CD4-positive, alpha-beta T cell treated with Interferon alpha-2 for 1 hour (primary cell): ENCODE results near the gene USP6NL.

Experiments used
- DNase-seq, 2 donors: peaks; one replicate each; pipeline ENCODE4 v3.0.0-alpha.2; 2020 to 2022

USP6NL gene

DNA sequence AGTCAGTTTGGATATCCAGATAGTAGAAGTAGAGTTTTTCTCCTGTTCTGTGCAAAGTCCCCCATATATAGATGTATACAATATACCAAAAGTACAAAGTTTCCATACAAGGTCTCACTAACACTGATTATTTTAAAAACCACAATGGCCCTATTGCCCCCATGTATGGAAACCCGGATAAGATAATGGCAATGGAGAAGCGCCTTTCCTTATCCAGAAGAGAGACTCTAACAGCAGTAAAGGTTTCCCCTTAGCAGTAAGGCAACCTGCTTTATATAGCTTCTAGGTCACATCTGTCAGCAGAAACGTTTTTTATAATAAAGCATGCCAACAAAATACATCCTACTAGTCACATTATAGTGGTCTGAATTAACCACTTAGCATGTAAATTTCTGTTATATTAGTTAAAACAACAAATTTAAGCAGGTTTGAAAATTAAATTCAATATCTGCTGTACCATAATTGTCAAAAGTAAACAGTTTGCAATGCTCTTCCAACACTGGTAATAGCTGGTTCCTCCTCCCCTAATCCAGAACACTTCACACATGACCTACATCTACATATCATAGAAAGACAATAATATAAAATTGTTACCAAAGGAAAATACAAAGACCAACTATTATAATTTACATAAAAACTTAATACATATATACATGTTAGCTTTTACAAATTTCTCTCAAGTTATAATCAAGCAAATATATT, 22.4 kb downstream of the USP6NL start:
- DNase-seq, result no peak

DNA sequence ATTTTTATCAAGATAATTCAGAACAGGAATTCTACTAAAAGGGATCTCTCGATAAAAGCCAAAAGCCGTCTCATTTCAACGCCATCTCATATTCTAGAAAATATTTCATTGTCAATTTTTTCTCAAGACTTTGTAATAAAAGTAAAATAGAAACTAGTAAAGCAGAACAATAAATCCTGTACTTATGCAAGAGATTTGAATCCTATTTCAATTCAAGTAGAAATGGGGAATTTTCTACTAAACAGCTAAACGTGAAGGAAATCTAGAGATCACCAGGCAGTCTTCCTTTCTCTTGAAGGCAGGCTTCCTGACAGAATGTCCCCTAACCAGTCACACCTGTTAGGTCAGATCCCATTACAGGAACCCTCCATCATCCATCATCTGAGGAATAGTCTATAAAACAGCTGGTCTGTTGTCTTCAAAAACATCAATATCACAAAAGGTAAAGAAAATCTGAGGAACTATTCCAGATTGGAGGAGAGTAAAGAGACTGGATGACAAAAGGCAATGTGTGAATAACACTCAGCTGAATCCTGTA, 23.7 kb downstream of the USP6NL start:
- no peak for DNase-seq

DNA sequence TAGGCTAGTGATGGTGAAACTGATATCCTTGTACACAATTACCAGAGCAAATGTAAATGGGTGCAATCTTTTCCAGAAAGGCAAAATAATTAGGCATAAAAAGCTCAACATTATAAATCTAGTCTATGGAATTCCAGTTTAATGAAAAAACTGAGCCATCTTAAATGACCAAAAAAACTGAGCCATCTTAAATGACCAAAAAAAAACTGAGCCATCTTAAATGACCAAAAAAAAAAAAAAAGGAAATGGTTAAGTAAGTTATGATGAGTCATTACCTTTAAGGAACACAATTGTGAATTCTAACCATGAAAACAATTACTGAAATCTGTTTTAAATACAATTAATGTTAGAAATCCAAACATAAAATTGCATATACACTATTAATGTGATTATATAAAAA, 25.3 kb downstream of the USP6NL start:
- DNase-seq, result no peak

DNA sequence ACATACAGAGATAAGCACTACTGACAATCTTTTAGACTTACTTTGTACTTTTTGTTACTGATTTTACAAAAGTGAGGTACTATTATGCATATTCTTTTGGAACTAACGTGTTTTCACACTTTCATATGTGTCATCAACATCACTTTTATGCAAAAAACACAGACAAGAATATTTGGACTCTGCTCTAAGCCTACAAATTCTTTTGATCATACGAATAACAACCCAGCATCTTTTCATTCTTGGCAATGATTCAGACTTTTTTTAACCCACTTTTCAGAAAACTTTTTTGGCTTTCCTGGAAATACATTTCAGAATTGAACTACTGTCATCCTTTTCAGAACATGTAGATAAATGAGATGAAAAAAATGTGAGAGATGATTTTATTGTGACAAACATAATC, 30.2 kb downstream of the USP6NL start:
- DNase-seq, result peak in 1 of 2 donors; percentile 13

DNA sequence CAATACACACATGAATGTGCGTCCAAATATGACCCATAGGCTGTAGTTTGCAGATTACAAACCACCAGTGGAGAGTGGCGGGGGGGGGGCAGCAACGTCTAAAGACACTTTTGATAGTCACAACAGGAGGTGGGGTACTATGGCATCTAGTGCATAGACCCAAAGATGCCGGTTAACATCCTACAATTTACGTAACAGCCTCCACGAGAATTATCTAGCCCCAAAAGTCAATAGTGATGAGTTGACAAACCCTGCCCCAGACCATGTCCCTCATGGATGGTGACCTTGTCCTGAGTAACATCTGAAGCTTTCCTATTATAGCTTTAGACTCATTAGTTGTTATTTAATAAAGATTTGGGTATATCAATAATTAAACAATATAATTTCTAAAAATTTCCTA, 31.6 kb downstream of the USP6NL start:
- no peak for DNase-seq

DNA sequence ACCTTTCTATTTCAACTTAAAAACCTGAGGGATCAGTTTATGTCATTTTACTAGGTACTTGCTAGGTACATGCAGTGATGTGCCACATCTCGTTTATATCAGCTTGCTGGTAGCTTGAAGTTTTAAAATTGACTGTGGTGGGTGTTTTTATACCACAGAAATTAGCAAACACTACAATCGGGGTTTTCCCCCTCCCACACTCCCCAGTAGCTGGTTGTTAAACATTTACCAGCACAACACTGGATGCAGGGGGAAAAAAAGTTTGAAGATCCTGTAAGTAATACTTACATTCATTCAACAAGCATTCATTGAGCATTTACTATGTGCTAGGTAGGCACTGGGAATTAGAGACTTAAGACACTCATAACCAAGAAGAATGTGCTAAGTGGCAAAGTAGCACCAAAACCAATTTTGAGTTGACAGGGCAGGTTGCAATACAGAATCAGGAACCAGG, 32.6 kb downstream of the USP6NL start:
- DNase-seq, result no peak

DNA sequence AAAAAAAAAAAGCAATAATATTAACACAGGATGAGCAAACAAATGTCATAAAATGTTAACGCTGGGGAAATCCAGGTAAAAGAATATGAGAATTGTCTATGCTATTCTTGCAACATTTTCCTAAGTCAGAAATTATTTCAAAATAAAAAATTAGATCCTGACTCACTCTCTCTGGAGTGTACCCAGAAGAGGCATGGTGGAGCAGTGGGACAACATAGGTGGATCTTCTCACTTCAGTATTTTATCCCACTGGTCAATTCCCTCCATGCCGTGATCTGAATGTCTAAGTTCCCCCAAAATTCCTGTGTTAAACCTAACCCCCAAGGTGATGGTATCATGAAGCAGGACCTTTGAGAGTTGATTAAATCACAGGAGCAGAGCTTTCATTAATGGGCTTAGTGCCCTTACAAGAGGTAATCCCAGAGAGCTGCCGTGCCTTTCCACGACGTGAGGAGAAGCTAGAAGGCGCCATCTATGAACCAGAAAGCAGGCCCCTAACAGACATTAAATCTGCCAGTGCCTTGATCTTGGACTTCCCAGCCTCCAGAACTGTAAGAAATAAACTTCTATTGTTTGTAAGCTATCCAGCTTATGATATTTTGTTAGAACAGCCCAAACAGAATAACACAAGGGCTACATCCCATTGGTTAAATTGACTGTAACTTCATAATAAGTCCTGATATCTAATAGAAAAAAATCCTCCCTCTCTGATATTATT, 35.2 kb downstream of the USP6NL start:
- DNase-seq, result no peak

DNA sequence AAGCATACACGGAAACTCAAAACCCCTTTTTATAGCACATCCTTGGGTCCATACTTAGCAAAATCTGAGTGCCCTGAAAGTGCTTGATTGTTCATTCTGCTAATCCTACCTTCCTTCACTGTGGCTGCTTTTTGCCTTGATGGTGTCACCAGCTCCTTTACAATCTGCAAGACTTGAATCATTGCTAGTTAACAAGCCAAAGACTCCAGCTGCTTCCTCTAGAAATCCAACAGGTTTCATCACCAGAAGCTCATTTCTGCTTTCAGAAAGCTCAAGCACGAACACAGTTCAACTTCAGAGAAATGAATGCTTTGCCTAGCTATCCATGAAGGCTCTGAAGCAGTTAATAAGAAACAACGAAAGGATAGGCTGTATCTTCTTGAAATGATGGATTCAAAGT, 38.0 kb downstream of the USP6NL start:
- no peak for DNase-seq

DNA sequence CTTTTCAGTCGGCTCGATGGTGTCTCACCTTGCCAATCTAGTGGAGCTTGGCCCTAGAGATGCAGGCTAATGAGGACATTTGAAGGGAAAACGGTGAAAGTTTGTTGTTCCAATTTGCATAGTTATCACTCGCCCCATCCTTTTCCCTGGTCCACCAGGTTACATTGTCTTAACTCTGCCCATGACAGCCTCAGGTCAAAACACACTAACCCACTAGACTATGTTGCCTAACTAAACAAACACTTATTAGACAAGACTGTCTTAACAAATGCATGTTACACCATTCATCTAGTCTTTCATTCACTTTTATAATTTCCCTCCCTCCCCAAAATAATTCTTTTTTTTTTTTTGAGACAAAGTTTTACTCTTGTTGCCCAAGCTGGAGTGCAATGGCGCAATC, 40.7 kb downstream of the USP6NL start:
- no peak for DNase-seq

DNA sequence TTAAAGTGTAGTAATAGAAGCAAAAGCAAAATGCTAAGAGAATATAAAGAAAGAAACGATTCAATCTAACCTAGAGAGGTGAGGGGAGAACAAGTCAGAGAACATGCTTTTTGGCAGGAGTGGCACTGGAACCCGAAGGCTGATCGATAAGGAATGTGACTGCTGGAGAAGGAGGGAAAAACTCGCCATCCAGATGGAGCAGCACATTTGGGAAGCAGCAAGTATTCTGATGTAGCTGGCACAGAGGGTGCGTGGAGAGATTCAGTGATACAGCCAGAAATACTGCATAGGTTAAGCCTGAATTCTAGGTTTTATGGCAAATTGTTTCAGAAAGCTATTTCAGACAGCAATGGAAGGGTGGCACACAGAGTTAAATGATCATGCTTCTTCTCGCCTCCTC, 42.0 kb downstream of the USP6NL start:
- no peak for DNase-seq

DNA sequence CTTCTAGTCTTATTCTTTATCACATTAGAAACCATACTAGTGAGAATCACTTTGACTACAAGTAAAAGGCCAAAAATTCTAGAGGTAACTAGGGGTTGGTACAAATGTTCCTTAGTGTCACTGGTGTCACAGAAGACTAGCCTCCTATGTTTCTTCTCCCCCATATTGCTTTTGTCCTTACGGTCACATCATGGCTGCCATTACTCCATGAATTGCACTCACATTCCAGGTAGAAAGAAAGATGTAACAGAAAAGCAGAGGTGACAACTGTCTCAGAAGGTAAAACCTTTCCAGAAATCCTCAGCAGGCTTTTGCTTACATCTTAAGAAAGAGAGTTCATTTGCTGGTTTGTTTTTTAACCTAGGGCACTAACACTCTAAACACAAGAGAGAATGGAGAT, 42.9 kb downstream of the USP6NL start:
- no peak for DNase-seq

DNA sequence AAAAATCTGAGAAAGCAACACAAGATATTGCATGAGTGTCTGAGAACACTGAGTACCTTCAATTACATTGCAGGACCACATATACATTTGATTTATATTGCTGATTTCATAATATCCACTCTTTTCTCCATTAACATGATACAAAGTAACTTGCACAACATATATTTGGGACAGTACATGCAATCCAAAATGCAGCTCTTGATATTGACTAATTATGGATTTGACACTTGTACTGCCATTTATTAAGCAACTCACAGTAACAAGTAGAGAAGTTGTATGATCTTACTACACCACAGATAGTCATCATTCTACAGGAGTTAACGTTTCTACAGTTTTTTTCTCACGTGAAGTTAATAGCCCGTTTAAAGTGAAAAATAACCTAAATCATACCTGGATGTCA, 46.7 kb downstream of the USP6NL start:
- no peak for DNase-seq

DNA sequence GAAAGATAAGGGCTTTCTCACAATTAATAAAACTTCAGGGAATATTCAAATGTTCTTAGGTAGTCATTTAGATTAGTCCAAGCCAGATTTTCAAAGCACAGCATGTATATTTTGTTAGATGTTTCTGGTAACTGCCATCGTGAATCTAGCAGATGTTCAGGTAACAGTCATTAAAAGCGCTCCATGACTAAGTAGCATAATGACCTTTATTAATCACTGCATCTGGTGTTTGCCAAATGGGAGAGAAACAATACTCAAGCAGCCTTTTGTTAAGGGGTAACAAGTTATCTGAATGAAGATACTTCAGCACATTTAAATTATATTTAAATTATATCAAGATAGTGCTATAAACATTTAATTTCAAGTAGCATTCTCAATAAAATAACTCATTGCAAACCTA, 47.5 kb downstream of the USP6NL start:
- DNase-seq, result no peak

DNA sequence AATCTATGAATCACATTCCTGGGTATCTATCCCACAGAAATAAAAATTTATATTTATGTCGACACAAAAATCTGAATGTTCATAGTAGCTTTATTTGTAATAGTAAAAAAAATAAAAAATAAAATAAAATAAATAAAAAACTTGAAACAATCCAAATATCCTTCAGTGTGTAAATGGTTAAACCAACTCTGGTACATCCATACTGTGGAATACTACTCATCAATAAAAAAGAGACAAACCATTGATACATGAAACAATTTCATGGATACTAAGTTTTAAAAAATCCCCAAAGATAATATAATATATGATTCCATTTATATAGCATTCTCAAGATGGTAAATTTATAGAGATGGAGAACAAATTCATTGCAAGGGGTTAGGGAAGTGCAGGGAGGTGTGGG, 48.6 kb downstream of the USP6NL start:
- no peak for DNase-seq

DNA sequence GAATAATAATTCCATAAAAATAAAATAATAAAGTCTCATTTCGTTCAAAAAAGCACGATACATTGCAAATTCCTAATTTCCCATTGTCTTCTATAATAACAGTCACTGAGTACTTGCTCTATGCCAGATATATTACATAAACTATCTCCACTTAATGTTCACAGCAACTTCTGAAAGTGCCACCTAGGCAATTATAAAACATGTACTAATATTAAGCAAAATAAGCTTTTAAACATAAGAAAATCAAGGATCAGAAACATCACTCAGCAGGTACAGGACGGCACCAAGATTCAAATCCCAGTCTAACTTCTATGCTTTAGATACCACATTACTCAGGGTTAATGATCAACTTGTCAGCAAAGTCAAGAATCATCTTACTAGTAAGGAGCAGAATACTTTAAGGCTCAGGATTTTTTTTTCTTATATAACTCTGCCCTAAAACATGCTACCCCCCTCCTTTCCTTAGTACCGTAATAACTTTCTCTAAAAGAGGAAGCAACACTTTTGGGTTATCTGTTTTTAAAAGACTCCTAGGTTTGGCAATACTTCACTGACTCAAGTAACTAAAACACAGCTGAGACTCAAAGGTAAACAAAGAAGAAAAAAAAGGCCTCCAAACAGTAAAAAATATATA, 51.3 kb downstream of the USP6NL start:
- no peak for DNase-seq

DNA sequence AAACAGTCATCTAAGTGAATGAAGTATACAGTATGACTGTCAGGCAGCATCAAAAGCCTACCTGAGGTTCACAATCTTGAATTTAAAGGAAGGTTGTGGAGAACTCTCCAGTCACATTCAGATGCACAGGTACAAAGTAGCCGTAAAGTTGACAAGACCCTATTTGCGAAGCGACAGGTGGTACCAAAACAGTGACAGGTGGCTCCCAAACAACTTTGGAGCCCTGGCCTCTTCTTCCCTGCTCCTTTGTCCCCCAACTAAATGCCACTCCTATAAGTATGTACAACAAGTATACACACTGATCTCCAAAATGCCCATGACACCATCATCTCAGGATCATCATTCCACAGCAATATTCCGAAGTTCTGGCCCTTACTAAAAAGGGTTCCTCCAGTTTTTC, 53.5 kb downstream of the USP6NL start:
- no peak for DNase-seq

DNA sequence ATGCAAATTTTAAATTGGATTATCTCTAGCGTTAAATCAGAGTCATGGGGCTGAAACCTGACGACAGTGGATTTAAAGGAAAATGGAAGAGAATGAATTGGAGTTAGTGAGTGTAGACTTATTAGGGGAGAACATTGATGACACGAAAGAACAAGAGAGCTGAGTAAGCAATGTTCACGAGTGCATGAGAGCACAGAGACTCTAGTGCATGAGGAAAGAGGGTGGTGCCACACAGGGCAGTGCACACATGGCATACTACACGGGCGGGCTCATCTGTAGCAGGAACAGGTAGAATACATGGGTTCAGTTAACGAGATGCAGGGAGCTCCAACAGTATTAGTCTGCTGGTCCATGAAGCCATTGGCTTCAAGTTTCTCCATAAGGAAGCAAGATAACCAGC, 53.9 kb downstream of the USP6NL start:
- no peak for DNase-seq

DNA sequence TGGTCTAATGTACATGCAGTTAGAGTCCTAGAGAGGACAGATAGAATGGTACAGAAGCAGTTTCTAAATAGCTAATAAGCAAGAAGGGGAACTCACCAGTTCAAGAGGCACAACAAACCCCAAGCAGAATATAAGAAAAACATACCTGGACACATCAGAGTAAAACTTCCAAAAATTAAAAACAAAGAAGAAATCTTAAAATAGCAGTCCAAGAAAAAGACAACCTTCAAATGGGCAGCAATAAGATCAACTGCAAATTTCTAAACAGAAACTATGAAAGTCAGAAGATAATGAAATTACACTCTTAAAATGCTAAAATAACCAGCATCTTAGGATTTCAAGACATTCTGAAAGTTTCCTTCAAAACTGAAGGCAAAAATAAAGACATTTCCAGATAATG, 55.9 kb downstream of the USP6NL start:
- no peak for DNase-seq

DNA sequence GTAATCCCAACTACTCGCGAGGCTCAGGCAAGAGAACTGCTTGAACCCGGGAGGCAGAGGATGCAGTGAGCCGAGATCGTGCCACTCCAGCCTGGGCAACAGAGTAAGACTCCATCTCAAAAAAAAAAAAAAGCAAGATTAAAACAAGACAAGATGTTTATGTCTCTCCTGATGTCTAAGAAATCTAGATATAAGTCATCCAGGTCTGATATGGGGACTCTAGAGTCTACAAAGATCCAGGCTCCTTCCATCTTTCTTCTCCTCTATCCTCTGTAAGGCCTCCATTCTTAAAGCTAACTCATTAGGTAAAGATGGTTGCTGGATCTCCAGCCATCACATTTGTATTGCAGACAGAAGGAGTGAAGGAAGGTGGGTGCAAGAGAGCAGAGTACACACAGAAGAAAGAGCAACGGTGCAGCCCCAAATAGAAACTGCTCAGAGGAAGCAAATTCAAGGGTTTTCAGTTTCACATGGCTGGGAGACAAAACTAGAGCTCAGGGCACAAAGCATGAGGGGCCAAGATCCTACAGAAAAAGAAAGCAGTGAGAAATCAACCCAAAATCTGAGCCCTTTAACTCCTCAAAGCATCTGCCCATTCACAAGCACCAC, 57.6 kb downstream of the USP6NL start:
- no peak for DNase-seq

DNA sequence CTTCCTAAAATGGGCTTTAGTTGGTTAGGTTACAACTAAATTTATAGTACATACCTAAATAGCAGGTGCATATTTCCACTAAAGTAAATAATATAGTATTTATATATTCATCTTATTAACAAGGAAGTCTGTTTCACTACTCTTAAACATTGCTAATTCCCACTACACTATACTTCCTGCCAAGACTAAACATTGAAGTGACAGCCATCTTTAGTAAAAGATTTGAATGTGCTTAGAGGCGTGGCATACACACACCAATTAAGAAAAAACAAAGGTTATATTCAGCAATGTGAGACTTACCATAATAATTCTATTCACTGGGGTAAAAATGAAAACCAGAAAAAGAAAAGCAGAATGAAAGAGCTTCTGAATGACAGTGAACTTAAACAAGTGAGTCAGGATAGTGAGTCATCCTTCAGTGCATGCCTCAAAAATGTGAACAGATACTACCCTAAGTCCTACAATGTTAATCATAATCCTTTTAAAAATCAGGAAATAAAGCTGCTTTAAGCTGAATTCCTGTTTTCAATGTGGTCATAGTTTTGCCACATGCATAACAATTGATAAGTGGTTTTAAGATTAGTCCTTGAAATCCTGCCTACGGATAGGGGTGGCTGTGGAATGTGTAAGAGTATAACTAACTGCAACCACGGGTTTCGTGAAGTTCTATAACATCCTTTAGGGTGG, 59.4 kb downstream of the USP6NL start:
- DNase-seq, result peak in 1 of 2 donors; percentile 5

DNA sequence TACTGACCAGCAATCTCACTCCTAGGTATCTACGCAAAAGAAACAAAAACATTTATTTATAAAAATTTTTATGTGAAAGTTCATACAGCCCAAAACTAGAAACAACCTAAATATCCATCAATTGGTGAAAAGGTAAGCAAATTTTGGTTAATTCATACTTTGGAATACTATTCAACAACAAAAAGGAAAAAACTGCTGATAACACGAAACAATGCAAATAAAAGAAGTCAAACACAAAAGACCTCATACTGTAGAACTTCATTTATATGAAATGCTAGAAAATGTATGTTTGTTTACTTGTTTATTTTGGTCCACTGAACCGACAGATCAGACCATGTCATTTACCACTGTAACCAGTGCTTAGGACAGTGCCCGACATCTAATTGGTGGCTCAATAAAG, 60.3 kb downstream of the USP6NL start:
- DNase-seq, result no peak

DNA sequence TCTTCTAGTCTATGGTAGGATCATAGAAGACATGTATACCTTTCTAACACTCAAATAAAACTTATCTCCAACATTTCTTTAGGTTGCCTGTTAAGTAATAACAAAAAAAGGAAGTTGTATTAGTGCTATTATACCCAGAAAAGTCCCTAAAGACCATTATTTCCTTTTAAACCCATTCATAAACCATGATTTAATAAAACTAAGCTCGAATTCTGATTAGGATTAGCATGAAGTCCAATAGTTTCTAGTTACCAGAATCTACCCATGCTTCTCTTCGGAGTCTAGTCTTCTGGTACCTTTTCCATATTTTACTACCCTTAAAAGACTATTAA, 62.7 kb downstream of the USP6NL start:
- no peak for DNase-seq
